ENCODE results near the gene STRN.
"Not testable (repeated sequence)": the region's sequence is repeated elsewhere in the genome, so short reads cannot be mapped to it uniquely, and the experiment has no call there.

Gene STRN, protein sequence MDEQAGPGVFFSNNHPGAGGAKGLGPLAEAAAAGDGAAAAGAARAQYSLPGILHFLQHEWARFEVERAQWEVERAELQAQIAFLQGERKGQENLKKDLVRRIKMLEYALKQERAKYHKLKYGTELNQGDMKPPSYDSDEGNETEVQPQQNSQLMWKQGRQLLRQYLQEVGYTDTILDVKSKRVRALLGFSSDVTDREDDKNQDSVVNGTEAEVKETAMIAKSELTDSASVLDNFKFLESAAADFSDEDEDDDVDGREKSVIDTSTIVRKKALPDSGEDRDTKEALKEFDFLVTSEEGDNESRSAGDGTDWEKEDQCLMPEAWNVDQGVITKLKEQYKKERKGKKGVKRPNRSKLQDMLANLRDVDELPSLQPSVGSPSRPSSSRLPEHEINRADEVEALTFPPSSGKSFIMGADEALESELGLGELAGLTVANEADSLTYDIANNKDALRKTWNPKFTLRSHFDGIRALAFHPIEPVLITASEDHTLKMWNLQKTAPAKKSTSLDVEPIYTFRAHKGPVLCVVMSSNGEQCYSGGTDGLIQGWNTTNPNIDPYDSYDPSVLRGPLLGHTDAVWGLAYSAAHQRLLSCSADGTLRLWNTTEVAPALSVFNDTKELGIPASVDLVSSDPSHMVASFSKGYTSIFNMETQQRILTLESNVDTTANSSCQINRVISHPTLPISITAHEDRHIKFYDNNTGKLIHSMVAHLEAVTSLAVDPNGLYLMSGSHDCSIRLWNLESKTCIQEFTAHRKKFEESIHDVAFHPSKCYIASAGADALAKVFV

GRCh38 chr2:36966370-36967235 lies at the start of gene STRN:
Gene STRN (minus strand): TSS chr2:36966536. CDS start chr2:36966463, 73 bp downstream.
- DNase-seq (ENCODE audit: low spot score) = peak; percentile 95

DNA sequence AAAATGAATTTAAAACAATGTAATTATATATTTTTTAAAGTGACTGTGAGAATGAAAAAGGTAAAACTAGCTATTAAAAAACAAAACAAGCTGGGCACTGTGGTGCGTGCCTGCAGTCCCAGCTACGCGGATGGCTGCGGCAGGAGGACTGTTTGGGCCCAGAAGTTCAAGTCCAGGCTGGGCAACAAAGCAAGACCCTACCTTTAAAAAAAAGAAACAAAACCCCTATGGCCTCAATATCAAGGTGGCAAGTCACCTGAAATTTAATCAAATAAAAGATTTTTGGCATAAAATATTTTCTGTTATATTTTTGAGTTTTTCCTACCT lies 46.9 kb upstream of the STRN start:
- no peak for DNase-seq (ENCODE audit: low spot score)

- no peak for DNase-seq (ENCODE audit: low spot score)
Measured at GRCh38 chr2:37011130-37011529, 44.8 kb upstream of the STRN start.

- DNase-seq (ENCODE audit: low spot score) = no peak
Measured at GRCh38 chr2:37005118-37005868, 39.0 kb upstream of the STRN start.

DNA sequence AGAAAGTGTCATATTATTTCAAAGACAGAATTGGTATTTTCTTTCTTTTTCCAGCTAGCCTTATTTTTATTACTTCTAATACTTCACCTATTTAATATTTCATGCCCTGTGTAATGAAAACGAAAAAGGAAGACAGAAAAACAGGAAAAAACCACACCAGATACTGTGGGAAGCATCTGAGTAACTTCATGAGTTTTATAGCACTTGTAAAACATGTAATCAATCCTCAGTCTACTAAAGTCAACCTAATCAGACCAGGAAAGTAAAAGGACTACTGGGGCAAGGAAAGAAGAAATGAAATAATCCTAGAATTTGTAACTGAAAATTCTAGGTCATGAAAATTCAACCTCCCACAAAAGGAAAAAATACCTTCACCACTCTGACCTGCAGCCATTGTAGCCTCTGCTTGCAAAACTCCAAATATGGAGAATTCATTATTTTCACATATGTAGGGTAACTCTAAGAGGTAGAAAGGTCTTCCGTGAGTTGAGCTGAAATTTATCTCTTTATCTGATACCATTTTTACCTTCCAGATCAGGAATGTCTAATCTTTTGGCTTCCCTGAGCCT lies 34.7 kb upstream of the STRN start:
- DNase-seq (ENCODE audit: low spot score) = no peak

GRCh38 chr2:37000318-37000717 lies 34.0 kb upstream of the STRN start:
- DNase-seq (ENCODE audit: low spot score) = no peak

- not testable (repeated sequence) for DNase-seq (ENCODE audit: low spot score)
Measured at GRCh38 chr2:36999416-36999815, 33.1 kb upstream of the STRN start.

GRCh38 chr2:36993841-36994620 lies 27.7 kb upstream of the STRN start:
- DNase-seq (ENCODE audit: low spot score) = no peak

DNA sequence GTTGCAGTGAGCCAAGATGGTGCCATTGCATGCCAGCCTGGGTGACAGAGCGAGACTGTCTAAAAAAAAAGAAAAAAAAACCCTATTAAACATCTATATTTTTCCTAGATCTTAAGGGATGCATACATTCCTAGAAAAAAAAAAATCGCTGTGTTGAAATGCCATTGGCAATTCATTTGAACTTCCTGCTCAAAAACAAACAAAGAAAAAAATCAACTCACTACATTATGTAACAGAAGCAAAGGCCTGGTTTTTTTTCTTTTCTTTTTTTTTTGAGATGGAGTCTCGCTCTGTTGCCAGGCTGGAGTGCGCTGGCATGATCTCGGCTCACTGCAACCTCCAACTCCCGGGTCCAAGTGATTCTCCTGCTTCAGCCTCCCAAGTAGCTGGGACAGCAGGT lies 21.7 kb upstream of the STRN start:
- DNase-seq (ENCODE audit: low spot score) = no peak

- no peak for DNase-seq (ENCODE audit: low spot score)
Measured at GRCh38 chr2:36982467-36982866, 16.1 kb upstream of the STRN start.

DNA sequence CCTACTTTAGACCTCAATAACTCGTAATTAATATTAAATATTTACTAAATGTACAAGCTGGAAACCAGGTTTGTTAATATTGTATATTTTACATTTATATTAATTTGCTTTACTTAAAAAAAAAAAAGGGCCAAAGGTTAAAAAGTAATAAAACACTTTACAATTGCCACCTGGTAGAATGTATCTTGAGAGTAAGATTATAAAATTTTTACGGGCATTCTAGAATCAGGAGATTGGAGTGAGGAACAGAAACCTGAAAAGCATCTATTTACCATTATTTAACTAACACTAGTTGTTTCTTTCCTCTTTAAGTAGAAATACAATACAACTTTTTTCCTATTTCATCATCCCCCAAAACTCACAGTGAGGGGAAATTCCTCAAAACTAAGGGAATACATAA lies 15.6 kb upstream of the STRN start:
- DNase-seq (ENCODE audit: low spot score) = no peak

DNA sequence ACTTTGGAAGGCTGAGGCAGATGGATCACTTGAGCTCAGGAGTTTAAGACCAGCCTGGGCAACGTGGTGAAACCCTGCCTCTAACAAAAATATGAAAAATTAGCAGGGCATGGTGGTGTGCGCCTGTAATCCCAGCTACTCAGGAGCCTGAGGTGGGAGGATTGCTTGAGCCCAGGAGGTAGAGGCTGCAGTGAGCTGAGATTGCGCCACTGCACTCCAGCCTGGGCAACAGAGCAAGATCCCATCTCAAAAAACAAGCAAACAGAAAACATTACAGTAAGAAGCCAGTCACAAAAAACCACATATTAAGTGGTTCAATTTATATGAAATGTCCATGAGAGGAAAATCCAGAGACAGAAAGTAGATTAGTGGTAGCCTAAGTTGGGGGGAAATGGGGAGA lies 12.7 kb upstream of the STRN start:
- not testable (repeated sequence) for DNase-seq (ENCODE audit: low spot score)

DNA sequence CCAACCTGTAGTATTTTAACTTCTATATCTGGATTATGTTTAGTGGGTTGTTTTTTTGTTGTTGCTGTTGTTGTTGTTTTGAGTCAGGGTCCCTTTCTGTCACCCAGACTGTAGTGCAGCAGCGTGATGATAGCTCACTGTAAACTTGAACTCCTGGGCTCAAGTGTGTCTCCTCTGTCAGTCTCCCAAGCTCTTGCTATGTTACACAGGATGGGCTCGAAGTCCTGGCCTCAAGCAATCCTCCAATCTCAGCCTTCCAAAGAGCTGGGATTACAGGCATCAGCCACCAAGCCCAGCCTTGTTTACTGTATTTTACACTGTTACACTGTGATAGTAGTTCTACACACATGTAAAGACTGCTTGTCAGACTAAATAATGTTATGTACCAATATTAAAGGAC lies 9.7 kb upstream of the STRN start:
- no peak for DNase-seq (ENCODE audit: low spot score)

GRCh38 chr2:36975306-36975705 lies 9.0 kb upstream of the STRN start:
- no peak for DNase-seq (ENCODE audit: low spot score)

DNA sequence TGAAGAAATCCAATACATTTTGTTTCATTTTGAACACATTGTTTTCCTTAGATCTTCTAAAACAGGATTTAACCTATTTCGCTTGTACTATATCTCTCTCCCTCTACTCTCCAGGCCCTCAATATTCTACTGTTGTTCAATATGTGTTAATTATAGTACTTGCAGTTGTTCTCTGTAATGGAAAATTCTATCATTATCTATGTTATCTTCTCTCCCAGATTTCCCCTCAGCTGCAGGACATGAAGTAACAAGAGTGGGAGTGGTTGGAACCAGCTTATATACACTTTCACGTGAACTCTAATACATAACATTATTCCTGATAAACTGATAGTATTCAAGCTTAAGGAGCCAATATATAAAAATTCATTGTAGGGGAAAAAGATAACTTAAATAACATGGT lies 7.0 kb upstream of the STRN start:
- DNase-seq (ENCODE audit: low spot score) = no peak

DNA sequence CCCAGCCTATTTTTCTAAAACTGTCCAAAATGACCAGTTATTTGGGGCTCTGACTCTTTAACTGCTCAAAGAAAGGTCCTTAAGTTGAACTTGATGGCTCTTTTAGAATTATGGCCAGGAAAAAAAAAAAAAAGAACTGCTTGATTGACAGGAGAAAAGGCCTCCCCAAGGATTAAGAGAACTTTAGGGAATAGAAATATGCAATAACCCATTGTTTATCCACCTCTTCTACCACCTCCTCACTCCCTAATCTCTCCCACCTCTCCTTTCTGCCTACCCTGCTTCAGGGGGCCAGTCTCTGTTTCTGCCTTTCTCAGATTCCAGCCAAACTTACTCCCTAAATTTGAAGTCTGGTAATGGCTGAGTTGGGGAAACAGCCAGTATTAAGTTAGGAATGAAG lies 5.7 kb upstream of the STRN start:
- no peak for DNase-seq (ENCODE audit: low spot score)

- DNase-seq (ENCODE audit: low spot score) = peak; percentile 22
Measured at GRCh38 chr2:36967236-36967876, 1.0 kb upstream of the STRN start.

GRCh38 chr2:36965751-36966369 lies 476 bp downstream of the STRN start:
- DNase-seq (ENCODE audit: low spot score) = peak; percentile 53

- no peak for DNase-seq (ENCODE audit: low spot score)
Measured at GRCh38 chr2:36965206-36965605, 1.1 kb downstream of the STRN start.
